DMS79 treated with DMSO at 0.1 percent for 48 hours (cell line): ENCODE measurements around the gene RAI1.

Experiments
- DNase-seq: peaks from one replicate; lab custom pipeline; 2025; lab: John Stamatoyannopoulos, UW

The RAI1 gene

GRCh38 chr17:17732892-17733670 is 51.8 kb downstream of the RAI1 start:
- no peak for DNase-seq

- DNase-seq: no peak
Measured at GRCh38 chr17:17736205-17737183, 55.2 kb downstream of the RAI1 start.

GRCh38 chr17:17737961-17738894 is 57.0 kb downstream of the RAI1 start:
- no peak for DNase-seq

GRCh38 chr17:17738901-17739300 is 57.6 kb downstream of the RAI1 start:
- DNase-seq: no peak

- DNase-seq: no peak
Measured at GRCh38 chr17:17739388-17740066, 58.3 kb downstream of the RAI1 start.

GRCh38 chr17:17740615-17741348 is 59.5 kb downstream of the RAI1 start:
- no peak for DNase-seq

GRCh38 chr17:17741349-17742023 is 60.2 kb downstream of the RAI1 start:
- DNase-seq: no peak

- no peak for DNase-seq
Measured at GRCh38 chr17:17742133-17742621, 60.9 kb downstream of the RAI1 start.

GRCh38 chr17:17742688-17743390 is 61.6 kb downstream of the RAI1 start:
- DNase-seq: no peak

- DNase-seq: no peak
Measured at GRCh38 chr17:17743391-17744112, 62.3 kb downstream of the RAI1 start.

GRCh38 chr17:17744116-17744515 is 62.9 kb downstream of the RAI1 start:
- DNase-seq: no peak

GRCh38 chr17:17745476-17746455 is 64.5 kb downstream of the RAI1 start:
- DNase-seq: no peak

GRCh38 chr17:17748179-17748578 is 66.9 kb downstream of the RAI1 start:
- no peak for DNase-seq

GRCh38 chr17:17748604-17749003 is 67.3 kb downstream of the RAI1 start:
- DNase-seq: no peak

GRCh38 chr17:17749025-17749772 is 67.9 kb downstream of the RAI1 start:
- DNase-seq: peak; percentile 49

GRCh38 chr17:17749921-17750320 is 68.7 kb downstream of the RAI1 start:
- no peak for DNase-seq
